GM12878 (cell line): ENCODE data around the gene SORCS2. TPM values are rescaled to one million over a fixed set of nuclear protein-coding genes. Genes with fewer than 3 reads are reported as not detected.

Experiments
- ATAC-seq: fragments of 200-7000 bp; cut with Tn5 transposase; 3 replicates; pipeline ENCODE4 v1.9.1; 2020; ENCODE audit warnings: mild to moderate bottlenecking, moderate library complexity
- BruUV-seq: library from RNA; stranded (reverse); fragments of 400-500 nt; replicated peaks from 2 replicates; lab custom pipeline; 2021; lab: Mats Ljungman, UMichigan
- CTCF ChIA-PET: fragments of 300-600 bp; sonication (Branson Sonifier 250); formaldehyde crosslinking; extraction: SDS; loops from one replicate; lab custom pipeline; 2021; ENCODE audit warnings: inconsistent platforms; lab: Yijun Ruan, JAX
- POLR2A ChIA-PET: fragments of 350-600 bp; formaldehyde crosslinking; extraction: SDS; loops from one replicate; lab custom pipeline; 2021; ENCODE audit warnings: inconsistent platforms; lab: Charles Lee
- RAD21 ChIA-PET: fragments of 300-600 bp; sonication (Branson Sonifier 250); formaldehyde crosslinking; loops from one replicate; lab custom pipeline; 2023; ENCODE audit warnings: antibody characterized with exemption; ENCODE audit not compliant: unreplicated experiment; lab: Charles Lee
- SMC1A ChIA-PET: fragments of 300-600 bp; sonication (Branson Sonifier 250); formaldehyde crosslinking; loops from one replicate; lab custom pipeline; 2023; ENCODE audit not compliant: unreplicated experiment, uncharacterized antibody; lab: Charles Lee
- DNase-seq: peaks from one replicate; pipeline ENCODE4 v3.0.0-alpha.2; 2011; ENCODE audit warnings: low read depth, low spot score
- FAIRE-seq: peaks from 3 replicates; lab custom pipeline; 2011; peaks lifted over from hg19 to GRCh38; lab: Jason Lieb, UNC
- H2AFZ ChIP-seq: 2 replicates; pipeline ENCODE4 v1.6.0; 2011; ENCODE audit warnings: low read depth, low read length, control low read depth; ENCODE audit not compliant: control insufficient read depth
- H3K27ac ChIP-seq: 2 replicates; pipeline ENCODE4 v1.5.1; 2011; ENCODE audit warnings: control low read depth; ENCODE audit not compliant: control insufficient read depth, insufficient read depth
- H3K27me3 ChIP-seq, 2 experiments: replicated peaks in 1 of 2; 2 replicates each; pipeline versions ENCODE4 v1.6.0 to v1.6.1; 2011; ENCODE audit warnings: low read length in 1 of 2; ENCODE audit not compliant: control insufficient read depth in 2 of 2, insufficient read depth in 2 of 2
- H3K36me3 ChIP-seq, 2 experiments: 2 replicates each; pipeline ENCODE4 v1.5.1; 2011; ENCODE audit warnings: low read length in 1 of 2; ENCODE audit not compliant: control insufficient read depth in 2 of 2, insufficient read depth in 2 of 2
- H3K4me1 ChIP-seq: 2 replicates; pipeline ENCODE4 v1.6.1; 2011; ENCODE audit warnings: mild to moderate bottlenecking, low read length, moderate library complexity, mixed read lengths; ENCODE audit not compliant: control insufficient read depth, insufficient read depth
- H3K4me2 ChIP-seq: 2 replicates; pipeline ENCODE4 v1.6.0; 2011; ENCODE audit warnings: control low read depth; ENCODE audit not compliant: control insufficient read depth, insufficient read depth
- H3K4me3 ChIP-seq: fragments of 200-600 bp; sonication (generic); 2 replicates; pipeline ENCODE4 v1.5.1; 2016
- H3K79me2 ChIP-seq: 2 replicates; pipeline ENCODE4 v1.6.0; 2011; ENCODE audit warnings: low read length; ENCODE audit not compliant: control insufficient read depth, insufficient read depth
- H3K9ac ChIP-seq: 2 replicates; pipeline ENCODE4 v1.8.0; 2011; ENCODE audit warnings: low read length, control low read depth, mixed read lengths; ENCODE audit not compliant: control insufficient read depth, insufficient read depth
- H3K9me3 ChIP-seq: replicated peaks from 3 replicates; pipeline ENCODE4 v1.5.1; 2011; ENCODE audit warnings: mild to moderate bottlenecking, low read length; ENCODE audit not compliant: control insufficient read depth, insufficient read depth
- H4K20me1 ChIP-seq: 2 replicates; pipeline ENCODE4 v1.6.0; 2011; ENCODE audit not compliant: control insufficient read depth, insufficient read depth
- E2F4 ChIP-seq: IDR thresholded peaks from 2 replicates; pipeline ENCODE4 v1.6.1; 2012; ENCODE audit warnings: low read depth, low read length, improper control_type of control experiment
- REST ChIP-seq: IDR thresholded peaks from 2 replicates; pipeline ENCODE4 v1.6.1; 2012; ENCODE audit warnings: mild to moderate bottlenecking, low read depth, low read length
- STAT3 ChIP-seq: IDR thresholded peaks from 2 replicates; pipeline ENCODE4 v1.6.1; 2011; ENCODE audit warnings: low read depth, low read length, improper control_type of control experiment
- YY1 ChIP-seq: IDR thresholded peaks from 2 replicates; pipeline ENCODE4 v1.6.1; 2011; ENCODE audit warnings: low read depth, mild to moderate bottlenecking, low read length
- ZNF687 ChIP-seq: fragments of 450-650 bp; IDR thresholded peaks from 2 replicates; pipeline ENCODE4 v1.6.1; 2017; ENCODE audit warnings: mild to moderate bottlenecking, moderate library complexity
- WGBS: methylation state at CpG from one replicate; pipeline ENCODE4 v1.1.6; 2016; ENCODE audit warnings: low lambda C conversion rate; ENCODE audit not compliant: insufficient replicate concordance, insufficient coverage; ENCODE audit errors: missing lambda C conversion rate; 5-methylcytosine and 5-hydroxymethylcytosine counted together
- in situ Hi-C: fragments of 300-500 bp; cut with MboI; formaldehyde crosslinking; loops from 9 replicates; pipeline ENCODE4 v1.14.3; 2018; ENCODE audit warnings: mixed read lengths
- intact Hi-C: fragments of 100-400 bp; cut with micrococcal nuclease; formaldehyde crosslinking; loops from one replicate; pipeline ENCODE4 v1.14.2; 2022; ENCODE audit not compliant: unreplicated experiment
- polyA plus RNA-seq, 11 experiments: library from polyadenylated mRNA; depleted of rRNA in 4 of 11; unstranded in 6 of 11; stranded (reverse) in 5 of 11; fragments of >200 nt; fragmentation: Nextera tagmentation in 4 of 11; fragmentation: Illumina TruSeq in 1 of 11; extraction: Ambion mirVana in 4 of 11; extraction: Trizol in 1 of 11; gene quantifications; 1 replicate in 1 of 11; 2 replicates in 10 of 11; pipeline versions ENCODE4 v1.2.1 to v1.2.3, GENCODE V29; 2011 to 2016; ENCODE audit warnings: inconsistent platforms in 2 of 11, missing spikeins in 2 of 11, low read depth in 1 of 11
- total RNA-seq, 4 experiments: library from RNA; depleted of rRNA in 3 of 4; stranded (reverse); fragments of >200 nt in 3 of 4; fragmentation: Illumina TruSeq in 1 of 4; extraction: Trizol in 1 of 4; gene quantifications; 2 replicates each; pipeline versions ENCODE4 v1.2.1 to v1.2.3, GENCODE V29; 2013 to 2021

SORCS2 gene
- total and polyA plus RNA-seq, 10 of the 15 experiments (the other 5 are each of a cell fraction or from before 2014, with no cell fraction given): 0.01 to 0.15 (median 0.05) TPM; not detected in 5

GRCh38 chr4:7679406-7680040 lies 487.2 kb downstream of the SORCS2 start (continued):
- TF ChIP-seq REST (no peak), YY1 (no peak)

- CTCF ChIA-PET: no interaction called here
- no peak overlapping the region for H3K4me2 ChIP-seq
Observed at GRCh38 chr4:7680106-7680505, 487.8 kb downstream of the SORCS2 start.

More at GRCh38 chr4:7680106-7680505, 487.8 kb downstream of the SORCS2 start:
- TF ChIP-seq ZNF687 (no peak), E2F4 (no peak), STAT3 (no peak)
- intact Hi-C loops (no loop called here), in situ Hi-C loops (no loop called here)
- POLR2A ChIA-PET: no interaction called here
- Histone ChIP-seq H3K9ac (no peak overlapping the region), H3K79me2 (no peaks in the 10 kb centered on the region), H4K20me1 (no peaks in the 10 kb centered on the region), H3K27me3 (no peaks in the 10 kb centered on the region; a peak in 1 of 4 replicates), H3K4me3 (no peak overlapping the region), H3K36me3 (no peaks in the 10 kb centered on the region), H3K9me3 (no peaks in the 10 kb centered on the region; the same call in 2 of the 3 replicates), H3K27ac (no peak overlapping the region), H3K4me1 (no peaks in the 10 kb centered on the region), H2AFZ (no peak overlapping the region)
- RAD21 ChIA-PET: no interaction called here
- FAIRE-seq (no peak), ATAC-seq (no peak), DNase-seq (no peak)
- no TSS peak for BruUV-seq
- 32% methylated on average over 10 of the region's 10 CpGs for WGBS
- SMC1A ChIA-PET: no interaction called here
